HG02678 (cell line): ENCODE data around the gene MYBPHL.
A peak's percentile ranks its signal among the peaks of the same experiment; 100 is the strongest.

ENCODE experiments used
- ATAC-seq: cut with Tn5 transposase; IDR thresholded peaks from one replicate; pipeline ENCODE4 v1.9.1; 2021; ENCODE audit warnings: mild to moderate bottlenecking, moderate library complexity; ENCODE audit not compliant: unreplicated experiment

The MYBPHL gene

GRCh38 chr1:109253803-109254620 lies 52.8 kb downstream of the MYBPHL start:
- no peak for ATAC-seq

DNA sequence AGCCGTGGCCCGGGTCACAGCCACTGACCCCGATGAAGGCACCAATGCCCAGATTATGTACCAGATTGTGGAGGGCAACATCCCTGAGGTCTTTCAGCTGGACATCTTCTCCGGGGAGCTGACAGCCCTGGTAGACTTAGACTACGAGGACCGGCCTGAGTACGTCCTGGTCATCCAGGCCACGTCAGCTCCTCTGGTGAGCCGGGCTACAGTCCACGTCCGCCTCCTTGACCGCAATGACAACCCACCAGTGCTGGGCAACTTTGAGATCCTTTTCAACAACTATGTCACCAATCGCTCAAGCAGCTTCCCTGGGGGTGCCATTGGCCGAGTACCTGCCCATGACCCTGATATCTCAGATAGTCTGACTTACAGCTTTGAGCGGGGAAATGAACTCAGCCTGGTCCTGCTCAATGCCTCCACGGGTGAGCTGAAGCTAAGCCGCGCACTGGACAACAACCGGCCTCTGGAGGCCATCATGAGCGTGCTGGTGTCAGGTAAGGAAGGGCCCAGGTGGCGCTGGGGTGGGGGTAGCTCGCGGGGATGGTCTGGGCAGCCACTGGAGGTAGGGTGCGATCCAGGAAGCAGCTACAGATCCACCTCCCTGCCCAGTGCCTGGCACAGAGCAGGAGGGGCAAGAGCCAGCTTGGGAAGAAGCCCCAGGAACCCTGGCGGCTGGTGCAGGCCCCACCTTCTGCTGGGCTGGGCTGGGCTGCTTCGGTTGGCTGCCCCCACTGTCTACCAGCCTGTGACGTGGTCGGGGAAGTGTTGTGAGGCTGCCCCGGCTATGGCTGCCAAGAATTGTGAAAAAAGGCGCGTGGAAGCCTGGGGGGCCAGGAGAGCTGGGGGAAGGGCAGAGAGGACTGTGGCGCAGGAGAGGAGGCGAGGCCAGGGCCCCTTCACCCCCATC lies 53.7 kb downstream of the MYBPHL start:
- ATAC-seq: no peak

- ATAC-seq: no peak
These were observed 54.5 kb downstream of the MYBPHL start for GRCh38 chr1:109252167-109252892.

GRCh38 chr1:109251277-109252166 lies 55.3 kb downstream of the MYBPHL start:
- ATAC-seq: no peak

GRCh38 chr1:109250454-109251276 lies 56.1 kb downstream of the MYBPHL start:
- ATAC-seq: no peak

DNA sequence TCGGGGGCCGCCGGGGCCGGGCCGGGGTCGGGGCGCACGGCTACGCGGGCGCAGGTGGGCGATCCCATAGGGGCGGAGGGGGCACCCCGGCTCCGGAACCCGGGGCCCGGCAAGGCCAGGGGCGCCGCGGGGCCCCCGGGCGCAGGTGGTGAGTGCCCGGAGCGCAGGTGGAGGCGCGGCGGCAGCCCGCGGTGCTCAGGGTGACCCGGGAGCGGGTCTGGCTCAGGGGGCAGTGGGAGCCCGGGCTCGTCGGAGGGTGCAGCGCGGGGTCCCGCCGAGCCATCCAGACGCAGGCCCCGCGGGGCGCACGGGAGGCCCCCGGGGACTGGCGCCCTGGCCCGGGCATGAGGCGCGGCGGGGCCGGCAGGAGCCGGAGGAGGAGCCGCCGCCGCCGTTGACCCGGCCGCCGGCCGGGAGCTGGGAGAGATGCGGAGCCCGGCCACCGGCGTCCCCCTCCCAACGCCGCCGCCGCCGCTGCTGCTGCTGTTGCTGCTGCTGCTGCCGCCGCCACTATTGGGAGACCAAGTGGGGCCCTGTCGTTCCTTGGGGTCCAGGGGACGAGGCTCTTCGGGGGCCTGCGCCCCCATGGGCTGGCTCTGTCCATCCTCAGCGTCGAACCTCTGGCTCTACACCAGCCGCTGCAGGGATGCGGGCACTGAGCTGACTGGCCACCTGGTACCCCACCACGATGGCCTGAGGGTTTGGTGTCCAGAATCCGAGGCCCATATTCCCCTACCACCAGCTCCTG lies 57.0 kb downstream of the MYBPHL start:
- peak; percentile 35 for ATAC-seq

DNA sequence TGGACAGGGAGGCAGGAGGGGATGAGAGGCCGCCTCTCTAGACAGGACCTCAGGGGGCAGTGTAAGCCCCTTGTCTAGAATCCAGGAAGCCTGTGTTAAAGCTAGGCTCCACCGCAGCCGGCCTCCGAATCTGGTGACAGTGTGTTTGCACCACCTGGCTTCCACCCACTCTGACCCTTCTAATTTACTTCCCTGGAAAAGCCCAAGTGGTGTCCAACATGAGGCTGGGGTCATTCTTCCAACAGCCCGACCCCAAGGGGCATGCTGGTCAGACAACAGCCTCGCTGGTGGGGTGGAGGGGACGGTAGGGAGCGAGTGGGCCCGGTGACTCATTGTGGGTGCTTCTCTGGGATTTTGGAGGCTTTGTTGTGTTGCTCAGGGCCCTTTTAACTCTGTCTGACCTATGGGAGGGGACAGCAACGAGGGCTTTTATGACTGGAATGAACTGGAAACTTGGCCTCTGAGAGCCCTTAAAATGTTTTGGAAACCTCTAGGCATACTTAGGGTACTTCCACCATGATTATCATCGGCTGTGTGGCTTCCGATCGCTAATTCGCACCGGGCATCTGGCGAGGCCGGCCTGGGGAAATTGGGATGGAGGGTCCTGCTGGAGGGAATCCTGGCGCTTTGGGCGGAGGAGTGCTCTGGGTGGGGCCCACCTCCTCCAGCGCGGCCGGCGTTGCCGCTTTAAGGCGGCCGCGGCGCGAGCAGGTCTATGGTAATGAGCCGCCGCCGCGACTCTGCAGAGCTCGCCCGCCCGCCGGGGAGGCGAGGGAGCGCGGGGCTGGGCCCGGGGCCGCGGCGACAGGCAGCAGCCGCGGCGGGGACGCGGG lies 57.8 kb downstream of the MYBPHL start, which contains the start of gene CELSR2:
Gene CELSR2 (plus strand): TSS at position 743 of the 833 bp plus-strand sequence. CDS start 541 bp downstream, outside the sequence.
- ATAC-seq: peak; percentile 89

- ATAC-seq: no peak
These were observed 58.4 kb downstream of the MYBPHL start for GRCh38 chr1:109248444-109248796.

GRCh38 chr1:109247401-109248365 lies 59.1 kb downstream of the MYBPHL start:
- no peak for ATAC-seq

- ATAC-seq: no peak
These were observed 60.7 kb downstream of the MYBPHL start for GRCh38 chr1:109246141-109246551.

GRCh38 chr1:109243860-109244552 lies 62.8 kb downstream of the MYBPHL start:
- ATAC-seq: no peak

GRCh38 chr1:109243221-109243620 lies 63.6 kb downstream of the MYBPHL start:
- no peak for ATAC-seq

DNA sequence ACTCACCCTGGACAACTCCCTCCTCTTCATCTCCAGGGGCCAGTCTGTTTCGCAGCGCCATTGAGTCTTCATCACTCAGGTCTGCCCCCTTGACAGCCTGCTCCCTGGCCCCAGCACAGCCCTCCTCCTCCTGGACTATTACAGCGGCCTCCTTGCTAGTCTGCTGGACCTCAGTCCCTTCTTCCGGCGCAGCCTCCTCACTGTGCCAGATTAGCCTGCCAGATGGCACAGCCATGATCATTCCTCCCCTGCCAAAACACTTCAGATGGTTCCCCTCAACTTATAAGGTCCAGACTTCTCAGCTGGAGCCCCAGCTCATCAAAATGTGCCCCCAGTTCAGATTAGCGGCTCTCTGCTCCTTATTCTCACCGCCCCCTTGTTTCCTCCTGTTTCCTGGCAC lies 64.4 kb downstream of the MYBPHL start:
- no peak for ATAC-seq
